Measurements from ENCODE around the gene FBXL19.
"Not testable (repeated sequence)": the region's sequence is repeated elsewhere in the genome, so short reads cannot be mapped to it uniquely, and the experiment has no call there.

Gene FBXL19

GRCh38 chr16:30921748-30922419, 1.5 kb upstream of the FBXL19 start:
- DNase-seq (ENCODE audit: low read depth in 2 of 2): peak; percentile 75 to 78

DNA sequence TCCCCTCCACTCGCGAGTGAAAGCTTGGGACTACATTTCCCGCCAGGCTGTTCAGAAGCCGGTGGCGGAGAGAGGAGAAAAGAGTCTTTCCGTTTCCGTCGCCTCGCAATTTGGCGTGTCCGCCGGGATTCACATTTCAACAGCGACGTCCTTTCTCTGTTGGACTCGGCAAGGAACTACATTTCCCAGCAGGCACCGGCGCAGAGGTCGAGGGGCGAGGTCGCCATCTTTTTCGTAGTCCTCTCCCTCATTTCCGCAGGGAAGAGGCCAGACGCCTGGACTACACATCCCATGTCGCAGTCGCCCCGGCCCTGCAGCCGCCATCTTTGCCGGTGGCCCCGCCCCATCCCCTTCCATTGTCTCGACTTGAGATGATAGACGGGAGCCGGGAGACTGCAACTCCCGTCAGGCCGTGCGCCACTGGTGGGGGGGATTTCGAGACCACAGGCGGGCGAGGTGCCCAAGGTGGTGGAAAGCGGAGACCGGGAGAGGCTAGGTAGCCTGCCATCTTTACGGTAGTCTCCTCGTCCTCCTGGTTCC, 882 bp upstream of the FBXL19 start:
- peak; percentile 98 to 99 for DNase-seq (ENCODE audit: low read depth in 2 of 2)

GRCh38 chr16:30922960-30923535, 324 bp upstream of the FBXL19 start:
- peak; percentile 88 to 89 for DNase-seq (ENCODE audit: low read depth in 2 of 2)

GRCh38 chr16:30924076-30924912, 922 bp downstream of the FBXL19 start:
- DNase-seq (ENCODE audit: low read depth in 2 of 2): no peak

DNA sequence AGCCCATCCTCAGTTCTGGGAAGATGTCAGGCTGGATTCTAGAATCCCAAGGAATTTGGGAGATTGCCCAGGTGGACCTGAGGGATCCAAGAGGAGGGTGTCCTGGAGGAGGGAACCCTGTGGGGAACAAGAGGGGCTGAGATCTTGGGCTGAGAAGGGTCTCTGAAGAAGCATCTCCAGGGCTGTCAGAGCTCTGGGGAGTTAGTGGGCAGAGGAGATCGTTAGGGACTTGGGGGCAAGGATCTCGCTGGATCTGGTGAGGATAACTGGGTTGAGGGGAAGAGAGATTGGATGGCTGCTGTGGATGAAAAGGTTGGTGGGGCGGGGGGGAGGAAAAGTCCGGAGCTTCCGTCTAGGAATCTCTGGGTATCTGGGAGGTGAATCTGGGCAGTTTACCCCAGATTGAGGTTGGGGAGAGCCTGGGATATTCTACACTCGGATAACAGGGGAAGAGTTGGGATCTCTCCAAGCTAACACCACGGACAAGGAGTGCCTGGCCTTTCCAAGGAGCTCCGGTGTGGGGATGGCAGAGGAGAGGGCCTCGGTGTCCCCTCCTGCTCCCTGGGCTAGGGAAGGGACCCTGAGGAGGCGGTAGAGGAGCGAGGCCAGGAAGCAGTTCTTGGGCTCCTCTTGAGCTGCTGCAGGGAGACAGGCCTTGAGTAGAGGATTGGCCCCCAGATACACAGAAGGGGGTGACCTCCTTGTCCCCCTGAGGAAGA, 1.7 kb downstream of the FBXL19 start:
- DNase-seq (ENCODE audit: low read depth in 2 of 2): no peak

- no peak for DNase-seq (ENCODE audit: low read depth in 2 of 2)
These were observed 2.2 kb downstream of the FBXL19 start for GRCh38 chr16:30925632-30925987.

GRCh38 chr16:30925995-30926811, 2.8 kb downstream of the FBXL19 start:
- no peak for DNase-seq (ENCODE audit: low read depth in 2 of 2)

DNA sequence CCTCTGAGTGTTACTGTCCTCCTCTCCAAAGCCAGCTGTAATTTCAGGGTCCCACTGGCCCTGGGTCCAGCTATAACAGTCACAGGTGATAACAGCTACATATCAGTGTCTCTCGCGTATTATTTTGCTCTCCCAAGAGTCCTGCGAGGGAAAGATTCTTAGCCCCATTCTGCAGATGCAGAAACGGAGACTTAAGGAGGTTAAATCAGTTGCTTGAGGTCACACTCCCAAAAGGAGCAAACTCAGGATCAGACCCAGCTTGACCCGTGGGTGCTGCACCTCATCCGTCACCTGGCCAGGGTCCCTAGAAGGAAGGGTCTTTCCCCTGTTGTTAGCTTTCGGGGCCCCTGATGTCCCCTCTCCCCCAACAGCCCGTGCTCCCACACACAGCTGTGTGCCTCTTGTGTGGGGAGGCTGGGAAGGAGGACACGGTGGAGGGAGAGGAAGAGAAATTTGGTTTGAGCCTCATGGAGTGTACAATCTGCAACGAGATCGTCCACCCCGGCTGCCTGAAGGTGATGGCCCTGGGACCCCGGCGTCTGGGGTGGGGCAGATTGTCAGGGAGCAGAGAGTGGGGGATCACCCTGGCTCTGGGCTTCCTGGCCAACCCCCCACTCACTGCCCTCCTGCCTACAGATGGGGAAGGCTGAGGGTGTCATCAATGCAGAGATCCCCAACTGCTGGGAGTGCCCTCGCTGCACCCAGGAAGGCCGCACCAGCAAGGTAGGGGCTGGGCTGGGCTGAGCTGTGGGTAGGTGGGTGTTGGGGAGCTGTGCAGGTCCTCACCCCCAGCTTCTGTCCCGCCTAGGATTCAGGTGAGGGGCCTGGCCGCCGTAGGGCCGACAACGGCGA, 3.8 kb downstream of the FBXL19 start:
- no peak for DNase-seq (ENCODE audit: low read depth in 2 of 2)

DNA sequence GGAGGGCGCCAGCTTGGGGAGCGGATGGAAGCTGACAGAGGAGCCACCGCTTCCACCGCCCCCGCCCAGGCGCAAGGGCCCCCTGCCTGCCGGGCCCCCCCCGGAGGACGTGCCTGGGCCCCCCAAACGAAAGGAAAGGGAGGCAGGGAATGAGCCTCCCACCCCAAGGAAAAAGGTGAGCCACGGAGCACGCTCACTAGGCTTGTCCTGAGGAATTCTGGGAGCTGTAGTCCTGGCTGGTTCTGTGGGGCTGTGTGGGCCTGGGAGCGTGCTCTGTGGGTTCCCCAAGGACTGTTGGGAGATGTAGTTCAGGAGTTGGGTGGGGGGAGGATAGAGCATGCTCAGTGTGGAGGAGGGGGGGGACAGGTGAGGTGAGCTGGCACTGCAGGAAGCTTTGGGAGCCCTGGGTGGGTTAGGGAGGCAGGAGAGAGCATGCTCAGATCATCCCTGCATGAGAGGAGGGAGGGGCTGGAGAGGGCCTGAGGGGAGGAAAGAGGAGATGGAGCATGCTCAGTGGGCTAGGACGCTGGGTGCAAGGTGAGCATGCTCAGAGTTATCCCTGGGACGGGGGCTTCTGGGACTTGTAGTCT, 4.5 kb downstream of the FBXL19 start:
- DNase-seq (ENCODE audit: low read depth in 2 of 2): no peak

DNA sequence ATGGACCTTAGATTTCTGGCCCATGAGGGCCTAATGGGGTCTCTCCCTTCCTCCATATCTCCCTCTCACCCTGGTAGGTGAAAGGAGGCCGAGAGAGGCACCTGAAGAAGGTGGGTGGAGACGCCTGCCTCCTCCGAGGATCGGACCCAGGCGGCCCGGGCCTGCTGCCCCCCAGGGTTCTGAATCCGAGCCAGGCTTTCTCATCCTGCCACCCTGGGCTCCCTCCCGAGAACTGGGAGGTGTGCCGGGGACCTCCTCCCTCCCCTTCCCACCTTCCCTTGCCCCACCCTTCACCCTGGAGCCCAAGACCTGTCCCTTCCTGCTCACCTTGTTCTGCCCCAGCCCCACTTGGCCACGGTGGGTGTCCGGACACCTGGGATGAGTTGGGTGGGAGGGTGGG, 5.0 kb downstream of the FBXL19 start:
- DNase-seq (ENCODE audit: low read depth in 2 of 2): no peak

DNA sequence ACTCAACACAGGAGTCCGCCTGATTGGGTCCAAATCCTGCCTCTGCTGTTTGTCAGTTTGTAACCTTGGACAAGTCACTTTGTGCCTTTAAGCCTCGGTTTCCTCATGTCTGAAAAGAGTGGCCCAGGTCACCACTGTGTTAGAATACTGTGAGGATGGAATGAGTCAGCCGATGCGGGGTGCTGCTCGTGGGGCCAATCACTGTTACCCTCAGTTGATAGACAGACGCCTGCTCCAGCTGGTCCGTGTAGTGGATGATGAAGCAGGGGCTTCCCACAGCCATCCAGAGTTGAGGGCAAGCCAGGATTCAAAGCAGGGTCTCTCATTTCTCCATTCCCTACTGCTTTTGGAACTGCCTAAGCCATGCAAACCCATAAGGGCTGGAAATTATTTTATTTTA, 5.8 kb downstream of the FBXL19 start:
- no peak for DNase-seq (ENCODE audit: low read depth in 2 of 2)

DNA sequence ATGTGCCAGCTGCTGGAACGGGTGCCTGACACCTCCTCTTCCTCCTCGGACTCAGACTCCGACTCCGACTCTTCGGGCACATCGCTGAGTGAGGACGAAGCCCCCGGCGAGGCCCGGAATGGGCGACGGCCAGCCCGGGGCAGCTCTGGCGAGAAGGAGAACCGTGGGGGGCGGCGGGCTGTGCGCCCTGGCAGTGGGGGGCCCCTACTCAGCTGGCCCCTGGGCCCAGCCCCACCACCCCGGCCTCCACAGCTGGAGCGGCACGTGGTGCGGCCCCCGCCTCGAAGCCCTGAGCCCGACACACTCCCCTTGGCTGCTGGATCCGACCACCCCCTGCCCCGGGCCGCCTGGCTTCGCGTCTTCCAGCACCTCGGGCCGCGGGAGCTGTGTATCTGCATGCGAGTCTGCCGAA, 6.8 kb downstream of the FBXL19 start:
- no peak for DNase-seq (ENCODE audit: low read depth in 2 of 2)

GRCh38 chr16:30931068-30931650, 7.8 kb downstream of the FBXL19 start:
- DNase-seq (ENCODE audit: low read depth in 2 of 2): no peak

DNA sequence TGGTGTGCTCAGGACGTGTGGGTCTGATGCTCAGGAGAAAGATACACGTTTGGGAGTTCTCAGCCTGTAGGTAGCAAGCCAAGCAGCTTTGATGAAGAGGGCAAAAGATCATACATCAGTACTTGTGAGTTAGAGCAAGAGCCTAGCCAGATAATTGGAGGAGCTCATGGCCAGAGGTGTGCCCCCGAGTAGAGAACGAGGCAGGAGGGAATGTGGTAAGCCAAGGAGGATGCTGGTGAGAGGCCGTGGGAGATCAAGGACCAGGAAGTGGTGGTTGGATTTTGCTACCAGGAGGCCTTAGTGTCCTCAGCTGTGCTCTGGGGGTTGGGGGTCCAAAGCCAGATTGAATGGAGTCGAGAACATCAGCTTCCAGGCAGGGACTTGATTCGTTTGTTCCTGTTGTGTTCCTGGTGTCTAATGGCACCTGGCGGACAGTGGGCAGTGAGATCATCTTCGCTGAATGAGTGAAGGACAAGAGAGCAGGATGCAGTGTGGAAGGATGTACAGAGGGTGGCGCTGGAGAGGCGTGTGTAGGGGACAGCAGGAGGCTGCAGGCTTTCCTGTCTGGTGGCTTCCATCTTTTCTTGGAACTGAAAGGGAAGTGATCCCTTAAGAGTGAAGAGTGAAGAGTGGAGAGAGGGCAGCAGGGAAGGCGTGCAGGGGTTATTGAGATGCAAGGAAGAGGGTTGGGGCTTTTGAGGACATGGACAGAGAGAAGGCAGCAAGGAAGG, 11.6 kb downstream of the FBXL19 start:
- no peak for DNase-seq (ENCODE audit: low read depth in 2 of 2)

GRCh38 chr16:30937692-30938091, 14.3 kb downstream of the FBXL19 start:
- DNase-seq (ENCODE audit: low read depth in 2 of 2): no peak

GRCh38 chr16:30939571-30939970, 16.2 kb downstream of the FBXL19 start:
- DNase-seq (ENCODE audit: low read depth in 2 of 2): not testable (repeated sequence)

DNA sequence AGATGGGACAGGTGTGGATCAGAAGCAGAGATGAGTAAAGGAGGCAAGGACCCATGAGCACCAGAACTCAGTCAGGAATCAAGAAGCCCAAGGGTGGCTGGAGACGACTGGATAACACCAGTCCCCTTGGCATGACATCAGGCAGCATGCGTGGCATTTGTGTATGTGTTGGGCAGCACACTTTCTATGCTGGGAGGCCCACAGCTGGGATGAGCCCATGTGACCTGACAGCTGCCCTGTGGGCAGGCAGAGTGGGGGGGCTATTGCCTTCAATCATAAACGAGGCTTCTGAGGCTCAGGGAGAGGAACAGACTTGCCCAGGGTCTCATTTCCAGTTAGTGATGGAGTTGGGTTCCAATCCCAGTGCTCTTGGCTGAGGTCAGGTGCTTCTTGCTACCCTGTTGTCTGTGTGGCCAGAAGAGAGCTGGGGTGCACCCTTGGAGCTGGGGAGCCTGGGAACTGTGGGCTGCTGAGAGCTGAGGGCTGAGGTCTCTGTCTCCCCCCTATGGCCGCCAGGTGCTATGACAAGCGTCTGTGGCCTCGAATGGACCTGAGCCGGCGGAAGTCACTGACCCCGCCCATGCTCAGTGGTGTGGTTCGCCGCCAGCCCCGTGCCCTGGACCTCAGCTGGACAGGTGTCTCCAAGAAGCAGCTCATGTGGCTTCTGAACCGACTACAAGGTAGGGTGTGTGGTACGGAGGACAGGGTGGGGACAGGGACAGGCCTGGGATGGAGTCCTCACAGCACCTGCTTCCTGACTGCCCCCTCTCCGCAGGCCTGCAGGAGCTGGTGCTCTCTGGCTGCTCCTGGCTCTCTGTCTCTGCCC, 18.4 kb downstream of the FBXL19 start:
- DNase-seq (ENCODE audit: low read depth in 2 of 2): no peak

DNA sequence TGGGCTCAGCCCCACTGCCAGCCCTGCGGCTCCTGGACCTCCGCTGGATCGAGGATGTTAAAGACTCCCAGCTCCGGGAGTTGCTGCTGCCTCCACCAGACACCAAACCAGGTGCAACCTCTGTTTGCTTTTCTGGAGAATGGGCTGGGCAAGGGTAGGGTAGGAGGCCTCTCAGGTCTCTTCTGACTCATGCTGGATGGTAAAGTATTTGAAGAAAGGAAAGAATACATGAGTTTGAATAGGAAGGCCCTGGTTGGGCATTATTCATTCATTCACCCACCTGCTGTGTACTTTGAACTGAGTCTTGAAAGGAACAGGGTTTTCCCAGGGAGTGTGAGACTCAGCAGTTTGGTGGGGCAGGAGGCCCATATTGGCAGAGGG, 19.0 kb downstream of the FBXL19 start:
- no peak for DNase-seq (ENCODE audit: low read depth in 2 of 2)
